ENCODE data around the gene VAV2.

Gene VAV2

GRCh38 chr9:133952598-133953550, 39.2 kb downstream of the VAV2 start:
- DNase-seq (ENCODE audit: low read depth), result no peak

DNA sequence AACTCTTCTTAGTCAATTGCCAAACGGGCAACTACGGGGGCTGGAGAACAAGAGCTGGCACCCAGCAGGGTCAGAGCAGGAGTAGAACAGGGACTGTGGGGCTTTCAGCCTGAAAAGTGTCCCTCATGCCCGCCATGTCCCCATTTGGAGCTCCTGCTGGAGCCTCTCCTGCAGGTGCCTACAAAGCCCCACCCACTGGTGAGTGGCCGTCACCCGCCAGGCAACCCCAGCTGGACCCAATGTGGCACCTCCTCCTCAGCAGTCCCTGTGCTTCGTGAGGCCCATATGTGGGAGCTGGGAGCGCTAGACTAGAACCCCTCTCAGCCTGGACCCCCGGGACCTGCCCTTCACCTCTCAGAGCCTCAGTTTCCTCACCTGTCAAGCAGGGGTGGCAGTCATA, 40.9 kb downstream of the VAV2 start:
- no peak for DNase-seq (ENCODE audit: low read depth)

DNA sequence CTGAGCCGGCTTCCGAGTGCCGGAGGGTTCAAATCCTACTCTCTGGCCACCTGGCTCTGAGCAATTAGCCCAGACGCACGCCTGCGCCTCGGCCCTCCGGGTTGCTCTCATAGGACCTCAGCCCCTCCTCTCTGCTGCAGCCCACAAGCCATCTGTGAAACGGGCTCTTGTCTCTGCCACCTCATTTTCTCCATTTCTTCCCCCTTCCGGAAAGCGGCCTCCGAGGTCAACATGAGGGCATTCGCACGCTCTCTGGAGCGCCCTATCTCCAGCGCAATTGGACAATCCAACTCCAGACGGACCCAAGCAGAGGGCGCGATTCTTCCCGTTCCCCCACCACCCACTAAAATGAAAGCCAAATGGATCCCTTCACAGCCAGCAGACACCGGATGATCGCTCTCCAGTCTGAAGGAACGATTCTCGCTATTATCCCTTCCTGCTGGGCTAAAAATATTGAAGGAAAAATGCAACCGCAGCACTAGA, 41.5 kb downstream of the VAV2 start:
- no peak for DNase-seq (ENCODE audit: low read depth)

- DNase-seq (ENCODE audit: low read depth), result no peak
These were observed 41.9 kb downstream of the VAV2 start for GRCh38 chr9:133950192-133950591.

DNA sequence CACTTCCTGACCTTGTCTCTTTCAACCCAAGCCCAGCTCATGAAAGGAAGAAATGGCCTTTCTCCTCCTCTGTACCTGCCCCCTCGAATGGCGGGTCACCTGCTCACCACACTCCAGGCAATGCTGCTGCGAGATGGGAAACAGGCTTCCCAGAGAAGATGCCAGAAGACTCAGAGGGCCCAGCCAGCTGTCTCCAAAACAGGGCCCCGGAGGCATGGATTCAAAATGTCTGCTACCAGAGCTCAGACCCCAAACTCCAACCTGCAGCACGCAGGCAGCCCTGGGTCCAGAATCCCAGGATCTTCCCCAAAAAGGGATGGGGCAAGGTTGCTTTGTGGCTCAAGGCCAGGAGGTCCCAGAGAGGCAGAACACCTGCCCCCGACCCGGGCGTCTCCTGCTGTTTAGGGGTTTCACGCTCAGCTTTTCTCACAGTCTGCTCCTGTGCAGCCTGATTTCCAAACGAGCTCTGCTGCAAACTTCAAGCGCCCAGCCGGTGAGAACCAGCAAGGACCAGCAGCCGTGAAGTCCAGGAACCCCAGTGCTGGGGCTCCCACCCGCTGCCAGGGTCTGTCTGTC, 42.5 kb downstream of the VAV2 start:
- no peak for DNase-seq (ENCODE audit: low read depth)

DNA sequence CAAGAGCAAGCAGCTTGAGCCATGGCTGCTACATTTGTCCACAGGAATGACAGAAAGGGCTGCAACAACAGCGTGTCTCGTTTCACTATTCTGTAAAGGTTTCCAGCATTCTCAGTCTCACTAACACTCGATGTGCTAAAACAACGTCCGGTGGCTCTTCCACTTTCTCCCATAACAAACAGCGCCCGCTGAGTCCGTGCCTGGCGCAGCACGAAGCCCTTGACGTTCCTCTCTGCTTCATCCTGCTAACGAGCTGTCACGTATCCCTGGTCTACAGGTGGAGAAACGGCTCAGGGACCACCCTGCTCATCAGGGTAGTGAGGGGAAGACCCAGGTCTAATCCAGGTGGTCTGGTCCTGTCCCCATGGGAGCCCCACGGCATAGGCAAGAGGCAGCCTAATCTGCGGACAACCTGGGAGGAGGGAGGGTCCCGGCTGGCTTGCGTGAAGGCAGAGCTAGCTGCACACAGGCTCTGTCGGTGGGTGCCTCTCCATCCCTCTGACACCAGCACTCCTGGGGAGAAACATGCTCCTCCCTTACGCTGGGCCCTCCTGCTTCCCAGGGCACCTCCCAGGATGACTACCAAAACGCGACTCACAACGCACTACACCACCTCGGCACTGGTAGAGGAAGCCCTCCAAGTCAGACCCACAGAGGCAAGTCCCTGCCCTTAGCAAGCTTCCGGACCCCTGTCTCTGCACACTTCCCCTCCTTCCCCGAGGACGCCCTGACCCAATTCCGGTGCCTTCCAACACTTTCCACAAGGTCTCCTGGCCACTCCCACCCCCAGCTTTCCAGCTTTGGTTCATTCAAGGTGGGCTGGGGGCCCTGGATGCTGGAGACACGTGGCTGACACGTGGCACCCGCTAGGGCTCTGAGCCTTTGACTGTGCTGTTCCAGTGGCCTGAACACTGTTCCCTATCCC, 43.3 kb downstream of the VAV2 start:
- DNase-seq (ENCODE audit: low read depth), result no peak

DNA sequence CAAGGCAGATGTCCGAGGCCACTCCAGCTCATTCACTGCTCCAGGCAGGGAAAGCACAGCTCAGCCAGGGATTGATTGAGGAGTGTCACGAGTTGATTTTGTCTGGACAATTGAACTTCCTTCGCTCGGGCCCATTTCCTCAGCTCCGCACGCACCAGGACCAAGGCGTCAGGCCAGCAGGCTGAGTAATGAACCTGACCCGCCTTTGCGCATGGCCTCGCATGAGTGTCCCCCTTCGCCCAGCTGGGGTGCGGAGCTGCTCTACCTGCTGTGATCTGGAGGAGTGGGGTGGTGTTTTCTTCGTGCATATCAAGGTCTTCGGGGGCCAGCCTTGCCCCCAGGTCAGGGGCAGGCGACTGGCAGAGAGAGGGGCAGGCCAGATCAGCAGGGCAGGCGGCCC, 44.0 kb downstream of the VAV2 start:
- DNase-seq (ENCODE audit: low read depth), result no peak

- no peak for DNase-seq (ENCODE audit: low read depth)
These were observed 45.2 kb downstream of the VAV2 start for GRCh38 chr9:133946840-133947486.

GRCh38 chr9:133945977-133946753, 46.0 kb downstream of the VAV2 start:
- DNase-seq (ENCODE audit: low read depth), result no peak

GRCh38 chr9:133945314-133945975, 46.7 kb downstream of the VAV2 start:
- DNase-seq (ENCODE audit: low read depth), result no peak

DNA sequence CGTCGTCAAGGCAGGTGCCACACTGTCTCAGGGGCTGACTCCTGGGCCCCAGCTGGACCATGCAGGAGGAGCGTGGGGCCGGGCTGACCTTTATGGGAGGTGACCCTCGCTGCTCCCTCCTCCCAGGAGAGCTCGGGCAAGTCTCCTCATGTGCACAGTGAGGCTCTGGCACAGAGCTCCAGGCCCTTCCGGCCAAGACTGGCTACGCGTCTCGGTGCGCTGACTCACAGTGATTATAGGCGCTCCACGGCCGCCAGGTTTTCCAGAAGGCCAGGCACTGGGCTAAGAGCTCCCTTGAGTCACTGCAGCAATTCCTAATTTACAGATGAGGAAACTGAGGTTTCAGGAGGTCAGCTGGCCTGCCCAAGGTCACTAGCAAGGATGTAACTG, 47.4 kb downstream of the VAV2 start:
- no peak for DNase-seq (ENCODE audit: low read depth)

DNA sequence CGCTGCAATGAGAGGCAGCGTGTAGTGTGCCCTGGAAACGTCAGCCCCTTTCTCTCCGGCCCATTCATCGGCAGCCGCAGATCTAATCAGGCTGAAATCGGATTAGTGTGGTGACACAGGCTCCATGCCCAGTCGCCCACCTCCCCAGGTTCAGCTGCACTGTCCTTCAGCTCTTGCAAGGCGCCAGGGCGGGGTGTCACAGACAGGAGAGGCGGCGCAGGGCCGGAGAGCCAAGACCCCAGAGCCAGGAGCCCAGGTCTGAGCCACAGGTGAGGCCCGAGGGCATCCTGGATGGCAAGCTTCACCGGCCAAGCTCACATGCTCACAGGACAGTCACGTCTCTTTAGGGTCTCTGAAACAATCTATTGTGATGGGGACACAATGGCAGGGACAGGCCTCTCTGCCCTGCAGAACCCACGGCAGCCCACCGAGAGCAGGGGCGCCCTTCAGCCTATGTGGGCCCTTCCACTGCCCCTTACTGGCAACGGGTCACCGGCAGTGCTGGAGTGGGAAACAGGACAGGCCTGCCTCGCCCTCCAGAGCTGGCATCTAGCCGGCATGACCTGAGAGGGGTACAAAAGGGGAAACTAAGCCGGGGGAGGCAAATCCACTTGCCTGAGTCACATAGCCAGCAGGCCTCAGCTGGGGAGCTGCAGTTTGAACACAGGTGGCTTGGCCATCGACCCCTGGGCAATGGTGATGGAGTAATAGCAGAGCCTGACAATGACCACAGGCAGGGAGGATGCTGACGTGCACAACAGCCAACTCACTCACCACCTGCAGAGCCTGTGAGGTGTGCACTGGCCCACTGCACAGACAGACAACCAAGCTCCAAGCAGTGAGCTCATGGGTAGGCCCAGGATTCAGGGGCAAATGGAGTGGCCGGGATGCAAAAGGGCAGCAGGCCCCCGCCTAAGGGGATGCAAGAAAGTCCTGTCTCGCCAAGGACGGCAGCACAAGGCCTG, 48.1 kb downstream of the VAV2 start:
- no peak for DNase-seq (ENCODE audit: low read depth)

DNA sequence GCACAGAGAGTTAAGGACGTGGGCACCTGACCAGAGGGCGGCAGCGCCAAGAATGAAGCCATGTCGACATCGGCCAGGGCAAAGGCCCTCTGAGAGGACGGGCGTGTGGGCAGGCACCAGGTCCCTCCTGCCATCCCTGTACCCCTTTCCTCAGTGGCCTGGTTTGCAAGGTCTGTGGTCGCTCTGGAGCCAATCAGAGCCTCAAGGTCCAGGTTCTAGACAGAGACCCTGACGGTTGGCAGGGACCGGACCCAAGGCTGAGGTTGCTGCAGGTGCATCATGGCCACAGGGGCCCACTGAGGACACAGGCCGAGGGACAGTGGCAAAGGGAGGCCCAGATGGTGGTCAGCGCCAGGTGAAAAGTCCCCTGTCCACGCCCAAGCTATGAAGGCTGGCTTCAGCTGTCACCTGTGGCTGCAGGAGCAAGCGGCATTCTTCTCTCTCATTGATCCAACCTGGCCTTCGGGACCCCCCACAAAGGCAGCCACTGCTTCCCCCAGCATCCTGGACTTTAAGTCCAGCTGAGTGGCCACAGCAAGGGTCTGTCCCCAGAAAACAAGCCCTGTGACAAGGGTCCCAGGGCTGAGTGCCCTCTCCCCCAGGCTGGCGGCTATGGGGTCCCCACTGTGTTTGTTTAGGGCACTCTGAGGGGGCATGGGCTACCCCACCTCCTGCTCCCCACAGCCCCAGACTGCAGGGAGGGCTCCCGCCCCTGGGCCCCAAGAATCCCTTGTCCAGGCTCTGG, 48.9 kb downstream of the VAV2 start:
- DNase-seq (ENCODE audit: low read depth), result no peak

DNA sequence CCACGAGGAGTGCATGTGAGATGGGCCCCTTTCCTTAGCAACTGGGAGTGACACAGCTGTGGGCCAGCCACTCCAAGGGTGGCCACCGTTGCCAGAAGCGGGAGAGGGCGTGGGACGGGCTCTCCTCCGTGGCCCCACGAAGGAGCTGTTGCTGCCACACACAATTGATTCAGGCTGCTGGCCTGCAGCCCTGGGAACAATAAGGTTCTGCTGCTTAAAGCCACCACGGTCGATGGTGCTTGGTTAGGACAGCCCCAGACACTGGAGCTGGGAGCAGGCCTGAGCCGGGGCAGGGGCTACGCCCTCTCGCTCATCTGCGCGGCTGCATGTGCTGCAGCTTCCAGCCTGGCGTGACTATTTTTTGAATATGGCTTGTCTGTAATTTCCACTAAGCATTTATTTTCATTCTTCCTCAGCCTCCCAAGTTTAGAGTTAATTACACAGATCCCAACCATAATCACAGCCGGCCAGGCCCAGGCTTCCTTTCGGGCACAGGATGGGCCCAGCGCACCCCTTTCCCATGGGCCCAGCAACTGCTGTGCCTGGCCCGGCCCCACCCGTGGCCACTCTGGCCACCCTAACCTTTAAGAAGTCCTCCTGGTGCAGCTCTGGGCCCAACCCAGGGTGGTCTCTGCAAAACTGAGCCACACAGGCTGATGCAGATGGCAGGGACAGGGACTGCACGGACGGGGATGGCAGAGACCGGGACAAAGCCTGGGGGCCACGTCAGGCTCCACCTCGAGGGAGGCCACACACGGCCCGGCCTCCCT, 49.7 kb downstream of the VAV2 start:
- no peak for DNase-seq (ENCODE audit: low read depth)

- DNase-seq (ENCODE audit: low read depth), result no peak
These were observed 52.3 kb downstream of the VAV2 start for GRCh38 chr9:133939845-133940244.

- DNase-seq (ENCODE audit: low read depth), result no peak
These were observed 52.8 kb downstream of the VAV2 start for GRCh38 chr9:133939171-133939785.

GRCh38 chr9:133938753-133939152, 53.4 kb downstream of the VAV2 start:
- DNase-seq (ENCODE audit: low read depth), result no peak

Data from activated T-cell treated with anti-CD3 and anti-CD28 coated beads for 24 hours (primary cell).